Measurements from ENCODE around the gene PIAS3. TPM values are rescaled to one million over a fixed set of nuclear protein-coding genes. Genes with fewer than 3 reads are reported as not detected.

PIAS3 gene
- total RNA-seq, 2 experiments from 2014 or later = 17.9 to 18.9 TPM

GRCh38 chr1:145891587-145892485, 33.0 kb upstream of the PIAS3 start:
- CTCF ChIA-PET = interaction anchor here (0.7 to 3.6 kb wide), 35 partner anchors 9 to 141 kb away, joined by 3 to 43 read pairs (median 5); partner anchors contain the start of genes ITGA10, NUDT17, PEX11B and RBM8A
- peak; percentile 77 for DNase-seq
- H3K9me3 Mint-ChIP-seq = no peaks in the 10 kb centered on the region
- H3K4me3 Mint-ChIP-seq = no peak overlapping the region
- POLR2A ChIA-PET = interaction anchor here (1.0 to 1.3 kb wide), 2 partner anchors 33 to 45 kb away, joined by 3 read pairs; partner anchors contain the start of gene PIAS3
- peak; percentile 86 for TF ChIP-seq CTCF (IDR thresholded peaks at IDR 0.05)
- intact Hi-C loops (cut with micrococcal nuclease) = no loop called here
- no peak overlapping the region for H3K27ac Mint-ChIP-seq
- no peaks in the 10 kb centered on the region for H3K36me3 Mint-ChIP-seq (ENCODE audit: low read depth)
- H3K27me3 Mint-ChIP-seq = peaks cover under 1% of the 10 kb centered on the region
- H3K4me1 Mint-ChIP-seq (ENCODE audit: low read depth) = peaks cover under 1% of the 10 kb centered on the region
- ATAC-seq = peak; percentile 84

- ATAC-seq (no peak), DNase-seq (no peak)
- ChIA-PET POLR2A (interaction anchor here (1.0 kb wide), 1 partner anchor 32 kb away, joined by 3 read pairs; the partner anchor contains the start of gene PIAS3), CTCF (interaction anchor here (0.9 to 3.6 kb wide), 29 partner anchors 9 to 141 kb away, joined by 3 to 43 read pairs (median 6); partner anchors contain the start of genes ITGA10, NUDT17, PEX11B and RBM8A)
- TF ChIP-seq CTCF (IDR thresholded peaks at IDR 0.05) = no peak
- no peaks in the 10 kb centered on the region for H3K36me3 Mint-ChIP-seq (ENCODE audit: low read depth)
- no peaks in the 10 kb centered on the region for H3K9me3 Mint-ChIP-seq
- no peak overlapping the region for H3K27ac Mint-ChIP-seq
- H3K27me3 Mint-ChIP-seq = peaks cover 1% of the 10 kb centered on the region
- intact Hi-C loops (cut with micrococcal nuclease) = no loop called here
- peaks cover 6% of the 10 kb centered on the region for H3K4me1 Mint-ChIP-seq (ENCODE audit: low read depth)
- no peak overlapping the region for H3K4me3 Mint-ChIP-seq
These were observed 32.3 kb upstream of the PIAS3 start for GRCh38 chr1:145891143-145891542.

- ATAC-seq (no peak), DNase-seq (no peak)
- ChIA-PET CTCF (no interaction called here), POLR2A (interaction anchor here (0.6 kb wide), 1 partner anchor 41 kb away, joined by 3 read pairs; no protein-coding TSS in a partner anchor)
- TF ChIP-seq CTCF (IDR thresholded peaks at IDR 0.05) = no peak
- Mint-ChIP-seq H3K27me3 (peaks cover 8% of the 10 kb centered on the region), H3K9me3 (no peaks in the 10 kb centered on the region), H3K36me3 (ENCODE audit: low read depth) (no peaks in the 10 kb centered on the region), H3K27ac (no peak overlapping the region), H3K4me3 (no peak overlapping the region), H3K4me1 (ENCODE audit: low read depth) (peaks cover 14% of the 10 kb centered on the region)
- intact Hi-C loops (cut with micrococcal nuclease) = no loop called here
These were observed 30.8 kb upstream of the PIAS3 start for GRCh38 chr1:145889722-145890121.

- DNase-seq (no peak), ATAC-seq (no peak)
- ChIA-PET POLR2A (interaction anchor here (1.0 kb wide), 1 partner anchor 31 kb away, joined by 3 read pairs; the partner anchor contains the start of gene PEX11B), CTCF (interaction anchor here (1.6 to 10.2 kb wide), 2 partner anchors 41 to 69 kb away, joined by 3 to 91 read pairs; partner anchors contain the start of gene NUDT17)
- H3K27me3 Mint-ChIP-seq = peaks cover 17% of the 10 kb centered on the region
- H3K4me3 Mint-ChIP-seq = no peak overlapping the region
- no peaks in the 10 kb centered on the region for H3K36me3 Mint-ChIP-seq (ENCODE audit: low read depth)
- intact Hi-C loops (cut with micrococcal nuclease) = no loop called here
- no peak overlapping the region for H3K27ac Mint-ChIP-seq
- H3K9me3 Mint-ChIP-seq = no peaks in the 10 kb centered on the region
- TF ChIP-seq CTCF (IDR thresholded peaks at IDR 0.05) = no peak
- H3K4me1 Mint-ChIP-seq (ENCODE audit: low read depth) = peaks cover 17% of the 10 kb centered on the region
These were observed 28.8 kb upstream of the PIAS3 start for GRCh38 chr1:145887631-145888030.
